Activated T-helper 1 cell treated with anti-CD3 and anti-CD28 coated beads, Interleukin-12 subunit alpha, Interleukin-12 subunit beta, Interleukin-2, Interleukin-4 antibody, amounts not matched to agents 30 ng/mL and 10 ng/mL and 1 ng/mL, durations not matched to agents 14 hours and 24 hours and 36 hours (primary cell): ENCODE data around the gene PPP1R9A. TPM values are rescaled to one million over a fixed set of nuclear protein-coding genes. Genes with fewer than 3 reads are reported as not detected.

Experiments used
- DNase-seq: peaks from one replicate; pipeline ENCODE4 v3.0.0; 2021; ENCODE audit warnings: low spot score
- H3K27ac Mint-ChIP-seq: one replicate; pipeline ENCODE4 v1.8.0; 2021; ENCODE audit warnings: mild to moderate bottlenecking, mixed read lengths
- H3K27me3 Mint-ChIP-seq: one replicate; pipeline ENCODE4 v1.8.0; 2022; ENCODE audit warnings: mild to moderate bottlenecking, moderate library complexity, mixed read lengths; ENCODE audit not compliant: insufficient read depth
- H3K36me3 Mint-ChIP-seq: one replicate; pipeline ENCODE4 v1.8.0; 2021; ENCODE audit warnings: low read depth, mixed read lengths
- H3K4me1 Mint-ChIP-seq: one replicate; pipeline ENCODE4 v1.8.0; 2021; ENCODE audit warnings: low read depth, mixed read lengths
- H3K4me3 Mint-ChIP-seq: one replicate; pipeline ENCODE4 v1.8.0; 2021; ENCODE audit warnings: mild to moderate bottlenecking, moderate library complexity, mixed read lengths
- H3K9me3 Mint-ChIP-seq: one replicate; pipeline ENCODE4 v1.8.0; 2021; ENCODE audit warnings: mixed read lengths
- intact Hi-C: fragments of 100-400 bp; cut with micrococcal nuclease; formaldehyde crosslinking; loops from one replicate; pipeline ENCODE4 v1.15.1; 2024
- total RNA-seq: library from RNA; stranded (reverse); gene quantifications from 2 replicates; pipeline ENCODE4 v1.2.3, GENCODE V29; 2022

PPP1R9A gene
- total RNA-seq, 1 donor from 2014 or later = not detected

DNA sequence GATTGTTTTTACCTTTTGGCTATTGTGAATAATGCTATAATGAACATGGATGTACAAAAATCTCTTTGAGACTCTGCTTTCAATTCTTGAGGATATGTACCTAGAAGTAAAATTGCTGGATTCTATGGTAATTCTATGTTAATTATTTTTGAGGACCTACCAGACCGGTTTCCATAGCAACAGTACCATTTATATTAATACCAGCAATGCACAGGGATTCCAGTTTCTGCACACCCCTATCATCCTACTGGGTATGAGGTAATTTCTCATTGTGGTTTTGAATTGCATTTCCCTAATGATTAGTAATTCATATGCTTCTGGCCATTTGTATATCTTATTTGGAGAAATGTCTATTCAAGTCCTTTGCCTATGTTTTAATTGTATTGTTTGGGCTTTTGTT is 9.9 kb upstream of the PPP1R9A start:
- no peak for DNase-seq
- H3K27me3 Mint-ChIP-seq = no peaks in the 10 kb centered on the region
- intact Hi-C loops = no loop called here
- H3K4me3 Mint-ChIP-seq = no peak overlapping the region
- H3K27ac Mint-ChIP-seq = no peak overlapping the region
- H3K36me3 Mint-ChIP-seq = no peaks in the 10 kb centered on the region
- H3K4me1 Mint-ChIP-seq = no peaks in the 10 kb centered on the region
- H3K9me3 Mint-ChIP-seq = no peaks in the 10 kb centered on the region

DNA sequence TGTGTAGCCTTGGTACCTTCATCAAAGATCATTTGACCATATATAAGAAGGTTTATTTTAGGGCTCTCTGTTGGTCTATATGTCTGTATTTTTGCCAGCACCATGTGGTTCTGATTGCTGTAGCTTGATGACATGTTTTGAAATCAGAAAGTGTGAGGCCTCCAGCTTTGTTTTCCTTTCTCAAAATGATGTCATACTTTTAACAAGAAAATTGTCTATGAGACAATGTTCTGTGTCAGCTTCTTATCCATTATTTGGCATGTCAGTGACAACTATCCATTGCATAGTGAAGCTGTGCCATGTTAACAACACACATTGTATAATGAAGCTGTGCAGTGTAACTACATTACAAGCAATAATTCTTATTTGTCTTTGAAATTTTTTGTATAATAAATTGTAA is 9.1 kb upstream of the PPP1R9A start:
- Mint-ChIP-seq H3K4me3 (no peak overlapping the region), H3K4me1 (no peaks in the 10 kb centered on the region), H3K27me3 (no peaks in the 10 kb centered on the region), H3K27ac (no peak overlapping the region), H3K9me3 (no peaks in the 10 kb centered on the region), H3K36me3 (no peaks in the 10 kb centered on the region)
- DNase-seq = no peak
- intact Hi-C loops = no loop called here

GRCh38 chr7:94901981-94902380 is 5.4 kb upstream of the PPP1R9A start:
- intact Hi-C loops = no loop called here
- no peaks in the 10 kb centered on the region for H3K4me1 Mint-ChIP-seq
- no peak overlapping the region for H3K4me3 Mint-ChIP-seq
- no peaks in the 10 kb centered on the region for H3K9me3 Mint-ChIP-seq
- no peak overlapping the region for H3K27ac Mint-ChIP-seq
- H3K27me3 Mint-ChIP-seq = peaks cover 11% of the 10 kb centered on the region
- no peaks in the 10 kb centered on the region for H3K36me3 Mint-ChIP-seq
- DNase-seq = no peak

GRCh38 chr7:94903971-94904370 is 3.4 kb upstream of the PPP1R9A start:
- DNase-seq = no peak
- Mint-ChIP-seq H3K36me3 (no peaks in the 10 kb centered on the region), H3K9me3 (no peaks in the 10 kb centered on the region), H3K27ac (no peak overlapping the region), H3K27me3 (peaks cover 23% of the 10 kb centered on the region), H3K4me1 (peaks cover 4% of the 10 kb centered on the region), H3K4me3 (no peak overlapping the region)
- intact Hi-C loops = no loop called here

- intact Hi-C loops = no loop called here
- no peak for DNase-seq
- H3K27me3 Mint-ChIP-seq = peaks cover 33% of the 10 kb centered on the region
- no peaks in the 10 kb centered on the region for H3K9me3 Mint-ChIP-seq
- H3K4me1 Mint-ChIP-seq = peaks cover 4% of the 10 kb centered on the region
- no peak overlapping the region for H3K27ac Mint-ChIP-seq
- H3K4me3 Mint-ChIP-seq = no peak overlapping the region
- no peaks in the 10 kb centered on the region for H3K36me3 Mint-ChIP-seq
Observed at GRCh38 chr7:94904982-94905381, 2.4 kb upstream of the PPP1R9A start.

DNA sequence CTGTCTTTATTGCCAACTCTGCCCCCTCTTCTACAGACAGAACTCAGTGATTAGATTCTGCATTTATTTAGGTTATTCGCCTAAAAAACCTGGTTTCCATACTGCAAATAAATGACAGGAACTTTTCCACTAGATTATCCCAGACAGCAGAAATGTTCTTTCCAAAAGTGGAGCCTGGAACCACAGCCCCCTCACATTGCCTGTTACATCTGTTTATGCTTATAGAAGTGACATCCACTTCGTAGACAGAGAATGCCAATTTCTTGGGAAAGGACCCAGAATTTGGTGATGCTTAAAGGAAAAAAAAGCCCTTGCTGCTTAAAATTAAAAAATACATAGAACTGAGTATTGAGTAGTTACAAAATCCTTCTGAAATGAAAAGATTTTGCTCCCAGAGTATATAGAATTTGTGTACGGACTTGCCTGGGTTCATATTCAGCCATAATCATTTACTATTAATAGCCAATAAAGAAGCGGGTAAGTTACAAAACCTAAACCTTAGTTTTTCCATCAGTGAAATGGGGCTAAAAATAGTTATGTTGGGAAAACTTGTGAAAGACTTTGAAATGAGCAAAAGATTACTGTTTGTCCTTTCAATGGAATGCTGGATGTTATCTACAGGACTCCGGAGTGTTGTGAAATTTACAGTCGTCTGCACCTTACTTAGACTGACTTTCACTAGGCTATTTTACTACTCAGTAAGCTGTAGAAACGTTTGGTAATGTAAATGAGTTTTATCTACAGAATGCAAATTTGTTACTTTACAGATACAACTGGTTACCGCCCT is 1.1 kb upstream of the PPP1R9A start:
- intact Hi-C loops = no loop called here
- DNase-seq = no peak
- no peak overlapping the region for H3K27ac Mint-ChIP-seq
- H3K9me3 Mint-ChIP-seq = no peaks in the 10 kb centered on the region
- no peak overlapping the region for H3K4me3 Mint-ChIP-seq
- no peaks in the 10 kb centered on the region for H3K36me3 Mint-ChIP-seq
- peaks cover 34% of the 10 kb centered on the region for H3K27me3 Mint-ChIP-seq
- peaks cover 4% of the 10 kb centered on the region for H3K4me1 Mint-ChIP-seq

DNA sequence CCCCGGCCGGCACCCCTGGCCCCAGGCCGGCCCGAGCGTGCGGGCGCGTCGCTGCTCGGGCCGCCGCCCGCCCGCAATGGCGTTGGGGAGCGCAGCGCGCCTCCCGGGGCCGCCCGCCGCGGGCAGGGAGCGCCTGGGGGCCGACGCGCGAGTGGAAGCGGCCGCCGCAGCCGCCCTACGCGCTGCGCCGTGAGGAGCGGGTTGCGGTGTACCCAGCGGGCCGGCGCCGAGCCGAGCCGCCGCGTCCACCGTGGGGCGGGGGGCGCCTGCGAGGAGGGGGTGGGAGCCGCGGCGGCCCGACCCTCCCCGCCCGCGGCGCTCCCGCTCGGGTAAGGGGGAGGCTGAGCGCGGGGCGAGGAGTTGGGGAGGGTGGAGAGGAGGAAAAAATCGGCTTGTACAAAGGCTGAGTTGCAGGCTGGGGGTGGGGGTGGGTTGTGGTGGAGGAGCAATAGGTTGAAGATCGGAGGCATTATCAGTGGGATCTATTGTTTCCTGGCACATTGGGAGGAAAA is 473 bp downstream of the PPP1R9A start:
- no peak for DNase-seq
- intact Hi-C loops = no loop called here
- Mint-ChIP-seq H3K4me3 (no peak overlapping the region), H3K9me3 (no peaks in the 10 kb centered on the region), H3K27me3 (peaks cover 37% of the 10 kb centered on the region), H3K36me3 (no peaks in the 10 kb centered on the region), H3K27ac (no peak overlapping the region), H3K4me1 (peaks cover 4% of the 10 kb centered on the region)

DNA sequence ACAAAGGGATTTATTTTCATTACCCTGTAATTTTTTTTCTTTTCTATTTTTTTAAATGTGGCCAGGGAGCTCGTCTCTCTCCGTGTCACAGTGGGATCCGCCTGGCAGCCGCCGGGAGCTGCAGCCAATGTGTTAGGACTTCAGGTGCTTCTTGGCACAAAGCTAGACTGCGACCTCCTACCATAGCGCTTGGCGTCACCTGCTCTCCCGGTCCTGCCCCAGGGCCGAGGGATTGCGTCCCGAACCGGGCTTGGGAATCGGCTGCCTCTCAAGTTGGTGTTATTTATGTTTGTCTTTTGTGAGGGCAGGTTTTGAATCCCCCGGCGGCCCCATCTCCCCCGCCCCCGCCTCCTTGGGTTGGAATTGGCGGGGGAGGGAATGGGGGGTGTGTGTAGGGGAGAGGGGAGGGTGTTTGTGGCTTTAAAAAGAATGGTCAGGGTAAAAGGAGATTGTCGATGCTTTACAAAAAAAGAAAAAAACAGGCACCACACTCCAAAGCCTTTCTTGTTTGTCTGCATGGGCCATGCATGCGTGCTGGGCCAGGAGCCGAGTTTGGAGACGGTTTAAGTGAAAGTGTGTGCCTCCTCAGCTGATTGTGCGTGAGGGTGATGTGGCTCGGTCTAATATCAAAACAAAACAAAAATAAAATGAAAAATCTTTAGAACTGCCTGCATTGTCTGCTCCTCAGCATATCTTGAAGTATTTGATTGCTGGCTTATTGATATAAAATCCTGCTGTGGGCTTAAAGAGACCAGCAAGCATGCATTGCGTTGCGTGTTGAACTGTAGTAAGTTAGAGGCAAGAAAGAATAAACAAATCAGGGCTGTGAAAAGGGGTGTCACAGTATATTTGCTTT is 1.2 kb downstream of the PPP1R9A start:
- Mint-ChIP-seq H3K4me1 (peaks cover 4% of the 10 kb centered on the region), H3K9me3 (no peaks in the 10 kb centered on the region), H3K27me3 (peaks cover 37% of the 10 kb centered on the region), H3K4me3 (no peak overlapping the region), H3K27ac (no peak overlapping the region), H3K36me3 (no peaks in the 10 kb centered on the region)
- intact Hi-C loops = no loop called here
- DNase-seq = no peak

GRCh38 chr7:94909179-94909466 is 1.7 kb downstream of the PPP1R9A start:
- H3K4me3 Mint-ChIP-seq = no peak overlapping the region

GRCh38 chr7:94912085-94912484 is 4.7 kb downstream of the PPP1R9A start:
- Mint-ChIP-seq H3K36me3 (no peaks in the 10 kb centered on the region), H3K4me1 (peaks cover 4% of the 10 kb centered on the region), H3K4me3 (no peak overlapping the region), H3K27me3 (peaks cover 25% of the 10 kb centered on the region), H3K27ac (no peak overlapping the region), H3K9me3 (no peaks in the 10 kb centered on the region)
- DNase-seq = no peak
- intact Hi-C loops = no loop called here

More at GRCh38 chr7:94909179-94909466, 1.7 kb downstream of the PPP1R9A start:
- Mint-ChIP-seq H3K27ac (no peak overlapping the region), H3K4me1 (peaks cover 4% of the 10 kb centered on the region), H3K27me3 (peaks cover 37% of the 10 kb centered on the region), H3K36me3 (no peaks in the 10 kb centered on the region), H3K9me3 (no peaks in the 10 kb centered on the region)
- no peak for DNase-seq
- intact Hi-C loops = no loop called here

GRCh38 chr7:94913391-94913790 is 6.0 kb downstream of the PPP1R9A start:
- no peak for DNase-seq
- Mint-ChIP-seq H3K4me1 (peaks cover 2% of the 10 kb centered on the region), H3K36me3 (no peaks in the 10 kb centered on the region), H3K27me3 (peaks cover 20% of the 10 kb centered on the region), H3K4me3 (no peak overlapping the region), H3K27ac (no peak overlapping the region), H3K9me3 (no peaks in the 10 kb centered on the region)
- intact Hi-C loops = no loop called here

GRCh38 chr7:94921911-94922310 is 14.5 kb downstream of the PPP1R9A start:
- H3K4me1 Mint-ChIP-seq = no peaks in the 10 kb centered on the region
- no peaks in the 10 kb centered on the region for H3K9me3 Mint-ChIP-seq
- no peak overlapping the region for H3K27ac Mint-ChIP-seq

GRCh38 chr7:94922457-94922856 is 15.1 kb downstream of the PPP1R9A start:
- DNase-seq = no peak
- H3K27me3 Mint-ChIP-seq = no peaks in the 10 kb centered on the region
- H3K36me3 Mint-ChIP-seq = no peaks in the 10 kb centered on the region
- no peak overlapping the region for H3K27ac Mint-ChIP-seq
- H3K4me3 Mint-ChIP-seq = no peak overlapping the region
- intact Hi-C loops = no loop called here
- no peaks in the 10 kb centered on the region for H3K4me1 Mint-ChIP-seq
- H3K9me3 Mint-ChIP-seq = no peaks in the 10 kb centered on the region

More at GRCh38 chr7:94921911-94922310, 14.5 kb downstream of the PPP1R9A start:
- H3K4me3 Mint-ChIP-seq = no peak overlapping the region
- DNase-seq = no peak
- H3K27me3 Mint-ChIP-seq = no peaks in the 10 kb centered on the region
- intact Hi-C loops = no loop called here
- H3K36me3 Mint-ChIP-seq = no peaks in the 10 kb centered on the region
